Calu3 (cell line): ENCODE measurements around the gene ZNF146. TPM values are rescaled to one million over a fixed set of nuclear protein-coding genes. Genes with fewer than 3 reads are reported as not detected.

Source experiments
- BruUV-seq: library from RNA; stranded (reverse); fragments of 400-500 nt; replicated peaks from 2 replicates; lab custom pipeline; 2021; lab: Mats Ljungman, UMichigan
- CTCF ChIA-PET: fragments of 300-600 bp; sonication (Branson Sonifier 250); formaldehyde crosslinking; loops from one replicate; lab custom pipeline; 2022; ENCODE audit warnings: antibody characterized with exemption; lab: Charles Lee
- DNase-seq: peaks from one replicate; pipeline ENCODE4 v3.0.0; 2022
- H3K27ac Mint-ChIP-seq: one replicate; pipeline ENCODE4 v1.8.0; 2022; ENCODE audit warnings: mixed read lengths; ENCODE audit not compliant: unreplicated experiment
- H3K27me3 Mint-ChIP-seq: one replicate; pipeline ENCODE4 v1.8.0; 2022; ENCODE audit warnings: mixed read lengths; ENCODE audit not compliant: unreplicated experiment
- H3K36me3 Mint-ChIP-seq: one replicate; pipeline ENCODE4 v1.8.0; 2022; ENCODE audit warnings: mild to moderate bottlenecking, moderate library complexity, mixed read lengths; ENCODE audit not compliant: insufficient read depth, unreplicated experiment
- H3K4me1 Mint-ChIP-seq: one replicate; pipeline ENCODE4 v1.8.0; 2022; ENCODE audit warnings: mild to moderate bottlenecking, low read depth, mixed read lengths; ENCODE audit not compliant: unreplicated experiment
- H3K4me3 Mint-ChIP-seq: one replicate; pipeline ENCODE4 v1.8.0; 2022; ENCODE audit warnings: mild to moderate bottlenecking, low read depth, moderate library complexity, mixed read lengths; ENCODE audit not compliant: unreplicated experiment
- H3K9me3 Mint-ChIP-seq: one replicate; pipeline ENCODE4 v1.8.0; 2022; ENCODE audit warnings: low read depth, mixed read lengths; ENCODE audit not compliant: unreplicated experiment
- CTCF ChIP-seq: fragments of 200-600 bp; IDR thresholded peaks from one replicate; pipeline ENCODE4 v1.8.0; 2022; ENCODE audit warnings: antibody characterized with exemption; ENCODE audit not compliant: unreplicated experiment
- intact Hi-C: fragments of 100-400 bp; cut with micrococcal nuclease; formaldehyde crosslinking; loops from one replicate; pipeline ENCODE4 v1.10.0; 2022; ENCODE audit not compliant: unreplicated experiment
- total RNA-seq: library from RNA; stranded (reverse); gene quantifications from 2 replicates; pipeline ENCODE4 v1.2.3, GENCODE V29; 2022

Gene ZNF146
- total RNA-seq, 1 experiment from 2014 or later, result 112 TPM

GRCh38 chr19:36244066-36244465, 29.2 kb downstream of the ZNF146 start:
- CTCF ChIA-PET, result interaction anchor here (0.7 kb wide), 1 partner anchor 20 kb away, joined by 6 read pairs; no protein-coding TSS in a partner anchor
- no peak for DNase-seq
- Mint-ChIP-seq H3K4me3 (no peak overlapping the region), H3K27me3 (no peaks in the 10 kb centered on the region), H3K27ac (no peak overlapping the region), H3K9me3 (peaks cover 22% of the 10 kb centered on the region), H3K4me1 (no peaks in the 10 kb centered on the region), H3K36me3 (peaks cover 28% of the 10 kb centered on the region)
- no TSS peak for BruUV-seq
- intact Hi-C loops, result no loop called here
- no peak for TF ChIP-seq CTCF

GRCh38 chr19:36245210-36246005, 30.5 kb downstream of the ZNF146 start:
- intact Hi-C loops, result no loop called here
- no peak overlapping the region for H3K27ac Mint-ChIP-seq
- H3K27me3 Mint-ChIP-seq, result no peaks in the 10 kb centered on the region
- peaks cover 15% of the 10 kb centered on the region for H3K9me3 Mint-ChIP-seq
- CTCF ChIA-PET, result no interaction called here
- no peaks in the 10 kb centered on the region for H3K4me1 Mint-ChIP-seq
- no peak for DNase-seq
- no peak for TF ChIP-seq CTCF
- no peak overlapping the region for H3K4me3 Mint-ChIP-seq
- no TSS peak for BruUV-seq
- H3K36me3 Mint-ChIP-seq, result peaks cover 14% of the 10 kb centered on the region

GRCh38 chr19:36246006-36246481, 31.1 kb downstream of the ZNF146 start:
- Mint-ChIP-seq H3K36me3 (peaks cover 8% of the 10 kb centered on the region), H3K27me3 (no peaks in the 10 kb centered on the region), H3K4me3 (no peak overlapping the region), H3K4me1 (no peaks in the 10 kb centered on the region), H3K9me3 (peaks cover 15% of the 10 kb centered on the region), H3K27ac (no peak overlapping the region)
- TF ChIP-seq CTCF, result no peak
- DNase-seq, result no peak
- intact Hi-C loops, result no loop called here
- BruUV-seq, result no TSS peak
- CTCF ChIA-PET, result no interaction called here

- Mint-ChIP-seq H3K36me3 (peaks cover 6% of the 10 kb centered on the region), H3K27ac (no peak overlapping the region), H3K9me3 (peaks cover 11% of the 10 kb centered on the region), H3K4me1 (no peaks in the 10 kb centered on the region), H3K27me3 (no peaks in the 10 kb centered on the region), H3K4me3 (no peak overlapping the region)
- intact Hi-C loops, result no loop called here
- no peak for DNase-seq
- no peak for TF ChIP-seq CTCF
- BruUV-seq, result no TSS peak
- CTCF ChIA-PET, result no interaction called here
Observed at GRCh38 chr19:36252047-36252446, 37.1 kb downstream of the ZNF146 start.
